Activated naive CD4-positive, alpha-beta T cell treated with anti-CD3 and anti-CD28 coated beads, Interleukin-2, amount 50 U/mL, for 72 hours (primary cell): ENCODE results near the gene AP5Z1. TPM values are rescaled to one million over a fixed set of nuclear protein-coding genes. Genes with fewer than 3 reads are reported as not detected.

Source experiments
- ATAC-seq, 2 donors: fragments of 150-1000 bp; cut with Tn5 transposase; 2 replicates each; pipeline ENCODE4 v1.10.0; 2021; ENCODE audit warnings: mild to moderate bottlenecking in 2 of 2, moderate library complexity in 2 of 2
- DNase-seq, 2 donors: peaks; one replicate each; pipeline ENCODE4 v3.0.0; 2021 to 2022; ENCODE audit warnings: low spot score in 2 of 2
- H3K27ac Mint-ChIP-seq, 2 donors: one replicate each; pipeline ENCODE4 v1.8.0; 2022; ENCODE audit warnings: mild to moderate bottlenecking in 2 of 2, mixed read lengths in 2 of 2
- H3K36me3 Mint-ChIP-seq, 2 donors: one replicate each; pipeline ENCODE4 v1.8.0; 2022; ENCODE audit warnings: mixed read lengths in 2 of 2
- H3K9me3 Mint-ChIP-seq, 2 donors: one replicate each; pipeline ENCODE4 v1.8.0; 2022; ENCODE audit warnings: mixed read lengths in 2 of 2
- total RNA-seq, 2 donors: library from RNA; stranded (reverse); gene quantifications; one replicate each; pipeline ENCODE4 v1.2.3, GENCODE V29; 2022

AP5Z1 gene
- total RNA-seq, 2 donors from 2014 or later = 35.2 to 39.0 TPM

GRCh38 chr7:4759211-4759610, 16.2 kb upstream of the AP5Z1 start:
- ATAC-seq (no peak), DNase-seq (no peak)
- Mint-ChIP-seq H3K36me3 (no peaks in the 10 kb centered on the region), H3K27ac (no peak overlapping the region), H3K9me3 (no peaks in the 10 kb centered on the region)

- no peak for ATAC-seq
- H3K9me3 Mint-ChIP-seq = no peaks in the 10 kb centered on the region
These were observed 14.5 kb upstream of the AP5Z1 start for GRCh38 chr7:4760952-4761351.

GRCh38 chr7:4762121-4763055, 13.0 kb upstream of the AP5Z1 start:
- no peak for ATAC-seq
- Mint-ChIP-seq H3K36me3 (no peaks in the 10 kb centered on the region), H3K9me3 (no peaks in the 10 kb centered on the region), H3K27ac (peak overlapping the region in 1 of 2 donors; percentile 77)
- DNase-seq = no peak

More at GRCh38 chr7:4760952-4761351, 14.5 kb upstream of the AP5Z1 start:
- H3K27ac Mint-ChIP-seq = no peak overlapping the region
- H3K36me3 Mint-ChIP-seq = no peaks in the 10 kb centered on the region
- DNase-seq = no peak

GRCh38 chr7:4763091-4763793, 12.2 kb upstream of the AP5Z1 start:
- peak overlapping the region in 1 of 2 donors; percentile 77 for H3K27ac Mint-ChIP-seq
- H3K9me3 Mint-ChIP-seq = no peaks in the 10 kb centered on the region
- ATAC-seq = no peak
- no peaks in the 10 kb centered on the region for H3K36me3 Mint-ChIP-seq
- DNase-seq = no peak

GRCh38 chr7:4763794-4764185, 11.6 kb upstream of the AP5Z1 start:
- Mint-ChIP-seq H3K9me3 (no peaks in the 10 kb centered on the region), H3K27ac (no peak overlapping the region), H3K36me3 (no peaks in the 10 kb centered on the region)
- no peak for DNase-seq
- no peak for ATAC-seq

GRCh38 chr7:4764402-4765007, 10.9 kb upstream of the AP5Z1 start:
- peak overlapping the region; percentile 6 to 74 for H3K27ac Mint-ChIP-seq
- DNase-seq (no peak), ATAC-seq (no peak)
- H3K9me3 Mint-ChIP-seq = no peaks in the 10 kb centered on the region
- H3K36me3 Mint-ChIP-seq = no peaks in the 10 kb centered on the region

GRCh38 chr7:4765776-4766490, 9.5 kb upstream of the AP5Z1 start:
- Mint-ChIP-seq H3K27ac (peak overlapping the region; percentile 73 to 85), H3K36me3 (no peaks in the 10 kb centered on the region), H3K9me3 (no peaks in the 10 kb centered on the region)
- ATAC-seq (no peak), DNase-seq (no peak)

- H3K27ac Mint-ChIP-seq = peak overlapping the region in 1 of 2 donors; percentile 85
- DNase-seq (no peak), ATAC-seq (no peak)
- H3K36me3 Mint-ChIP-seq = no peaks in the 10 kb centered on the region
- H3K9me3 Mint-ChIP-seq = no peaks in the 10 kb centered on the region
These were observed 8.5 kb upstream of the AP5Z1 start for GRCh38 chr7:4766666-4767519.

- ATAC-seq = no peak
These were observed 6.5 kb upstream of the AP5Z1 start for GRCh38 chr7:4768597-4769569.

GRCh38 chr7:4769761-4770160, 5.7 kb upstream of the AP5Z1 start:
- Mint-ChIP-seq H3K9me3 (no peaks in the 10 kb centered on the region), H3K36me3 (no peaks in the 10 kb centered on the region), H3K27ac (peak overlapping the region; percentile 37 to 41)
- ATAC-seq (no peak), DNase-seq (no peak)

More at GRCh38 chr7:4768597-4769569, 6.5 kb upstream of the AP5Z1 start:
- no peaks in the 10 kb centered on the region for H3K36me3 Mint-ChIP-seq
- no peak for DNase-seq
- peak overlapping the region in 1 of 2 donors; percentile 41 for H3K27ac Mint-ChIP-seq
- no peaks in the 10 kb centered on the region for H3K9me3 Mint-ChIP-seq

- ATAC-seq (no peak), DNase-seq (no peak)
- Mint-ChIP-seq H3K36me3 (peaks cover 5 to 7% of the 10 kb centered on the region in 2 donors), H3K9me3 (no peaks in the 10 kb centered on the region), H3K27ac (no peak overlapping the region)
These were observed 4.5 kb upstream of the AP5Z1 start for GRCh38 chr7:4770886-4771285.

GRCh38 chr7:4771737-4772136, 3.7 kb upstream of the AP5Z1 start:
- Mint-ChIP-seq H3K36me3 (peaks cover 8 to 9% of the 10 kb centered on the region in 2 donors), H3K9me3 (no peaks in the 10 kb centered on the region), H3K27ac (no peak overlapping the region)
- ATAC-seq (no peak), DNase-seq (no peak)

GRCh38 chr7:4772306-4772705, 3.1 kb upstream of the AP5Z1 start:
- Mint-ChIP-seq H3K9me3 (no peaks in the 10 kb centered on the region), H3K36me3 (peaks cover 8 to 9% of the 10 kb centered on the region in 2 donors), H3K27ac (no peak overlapping the region)
- no peak for ATAC-seq
- DNase-seq = no peak

- Mint-ChIP-seq H3K9me3 (no peaks in the 10 kb centered on the region), H3K27ac (peak overlapping the region; percentile 98 to 99), H3K36me3 (peaks cover 8 to 9% of the 10 kb centered on the region in 2 donors)
- DNase-seq = no peak
- ATAC-seq = no peak
These were observed 1.4 kb upstream of the AP5Z1 start for GRCh38 chr7:4774007-4774406.
